ENCODE measurements around the gene TGFBRAP1. TPM values are rescaled to one million over a fixed set of nuclear protein-coding genes. Genes with fewer than 3 reads are reported as not detected.
"Not testable (repeated sequence)": the region's sequence is repeated elsewhere in the genome, so short reads cannot be mapped to it uniquely, and the experiment has no call there.

The TGFBRAP1 gene
- total RNA-seq, 1 donor from 2014 or later, result 33.0 TPM

GRCh38 chr2:105357122-105357521 is 27.6 kb upstream of the TGFBRAP1 start:
- no peak for DNase-seq (ENCODE audit: low read depth in 2 of 2)

GRCh38 chr2:105344704-105345345 is 15.3 kb upstream of the TGFBRAP1 start:
- DNase-seq (ENCODE audit: low read depth in 2 of 2), result peak; percentile 39 to 65

GRCh38 chr2:105339414-105339813 is 9.9 kb upstream of the TGFBRAP1 start:
- DNase-seq (ENCODE audit: low read depth in 2 of 2), result no peak

GRCh38 chr2:105338020-105338385 is 8.5 kb upstream of the TGFBRAP1 start:
- DNase-seq (ENCODE audit: low read depth in 2 of 2), result no peak

GRCh38 chr2:105337122-105338019 is 7.8 kb upstream of the TGFBRAP1 start, which contains the start of gene C2orf49:
TSS of gene C2orf49 (plus strand) at chr2:105337540. CDS start at chr2:105337588, 48 bp downstream.
- DNase-seq (ENCODE audit: low read depth in 2 of 2), result peak; percentile 80 to 87

- no peak for DNase-seq (ENCODE audit: low read depth in 2 of 2)
These were observed 7.2 kb upstream of the TGFBRAP1 start for GRCh38 chr2:105336786-105337121.

- DNase-seq (ENCODE audit: low read depth in 2 of 2), result no peak
These were observed 5.9 kb upstream of the TGFBRAP1 start for GRCh38 chr2:105335469-105335868.

- no peak for DNase-seq (ENCODE audit: low read depth in 2 of 2)
These were observed 4.7 kb upstream of the TGFBRAP1 start for GRCh38 chr2:105334211-105334610.

- no peak for DNase-seq (ENCODE audit: low read depth in 2 of 2)
These were observed 1.3 kb upstream of the TGFBRAP1 start for GRCh38 chr2:105330681-105331375.

- DNase-seq (ENCODE audit: low read depth in 2 of 2), result peak in 1 of 2 donors; percentile 23
These were observed 359 bp downstream of the TGFBRAP1 start for GRCh38 chr2:105329197-105329554.

GRCh38 chr2:105328281-105329196 is 996 bp downstream of the TGFBRAP1 start:
- DNase-seq (ENCODE audit: low read depth in 2 of 2), result peak; percentile 78 to 90

GRCh38 chr2:105327690-105328089 is 1.8 kb downstream of the TGFBRAP1 start:
- DNase-seq (ENCODE audit: low read depth in 2 of 2), result no peak

- DNase-seq (ENCODE audit: low read depth in 2 of 2), result not testable (repeated sequence)
These were observed 2.3 kb downstream of the TGFBRAP1 start for GRCh38 chr2:105327271-105327670.

GRCh38 chr2:105325389-105325963 is 4.1 kb downstream of the TGFBRAP1 start:
- peak; percentile 96 to 99 for DNase-seq (ENCODE audit: low read depth in 2 of 2)

- peak; percentile 45 to 66 for DNase-seq (ENCODE audit: low read depth in 2 of 2)
These were observed 4.8 kb downstream of the TGFBRAP1 start for GRCh38 chr2:105324732-105325131.

- DNase-seq (ENCODE audit: low read depth in 2 of 2), result no peak
These were observed 5.4 kb downstream of the TGFBRAP1 start for GRCh38 chr2:105324101-105324500.

- peak; percentile 30 to 69 for DNase-seq (ENCODE audit: low read depth in 2 of 2)
These were observed 6.4 kb downstream of the TGFBRAP1 start for GRCh38 chr2:105323111-105323510.

- DNase-seq (ENCODE audit: low read depth in 2 of 2), result no peak
These were observed 7.5 kb downstream of the TGFBRAP1 start for GRCh38 chr2:105321875-105322646.

GRCh38 chr2:105320651-105321215 is 8.8 kb downstream of the TGFBRAP1 start:
- no peak for DNase-seq (ENCODE audit: low read depth in 2 of 2)

- peak in 1 of 2 donors; percentile 64 for DNase-seq (ENCODE audit: low read depth in 2 of 2)
These were observed 11.6 kb downstream of the TGFBRAP1 start for GRCh38 chr2:105317937-105318336.
